K562 (cell line): ENCODE results near the gene SLC19A1. TPM values are rescaled to one million over a fixed set of nuclear protein-coding genes. Genes with fewer than 3 reads are reported as not detected.

Experiments
- ATAC-seq: fragments of 200-7000 bp; cut with Tn5 transposase; 3 replicates; pipeline ENCODE4 v1.9.1; 2020; ENCODE audit warnings: moderate library complexity
- BruUV-seq: library from RNA; stranded (reverse); fragments of 400-500 nt; replicated peaks from 2 replicates; lab custom pipeline; 2021; lab: Mats Ljungman, UMichigan
- CTCF ChIA-PET: fragments of 300-600 bp; formaldehyde crosslinking; extraction: SDS; loops from one replicate; lab custom pipeline; 2021; ENCODE audit warnings: low intra/inter-chr PET ratio; lab: Yijun Ruan, JAX
- POLR2A ChIA-PET: fragments of 300-600, 350-650 bp; sonication (Branson Sonifier 250); formaldehyde crosslinking; extraction: SDS; loops from one replicate; lab custom pipeline; 2021; ENCODE audit warnings: antibody characterized with exemption, inconsistent platforms; lab: Yijun Ruan, JAX
- DNase-seq, 4 experiments: peaks; one replicate each; pipeline versions ENCODE4 v3.0.0 to v3.0.0-alpha.2; 2011 to 2018; ENCODE audit warnings: low spot score in 3 of 4, mixed read lengths in 3 of 4; ENCODE audit errors: extremely low read depth in 1 of 4
- FAIRE-seq: peaks from 2 replicates; lab custom pipeline; 2011; peaks lifted over from hg19 to GRCh38; lab: Jason Lieb, UNC
- H2AFZ ChIP-seq: 2 replicates; pipeline ENCODE4 v1.6.0; 2011; ENCODE audit warnings: low read depth, low read length, control low read depth, inconsistent platforms
- H3K27ac ChIP-seq: fragments of 200-600 bp; 3 replicates; pipeline ENCODE4 v1.8.0; 2011; ENCODE audit warnings: low read depth, mild to moderate bottlenecking, control low read depth, inconsistent platforms, low read length, moderate library complexity, mixed read lengths; ENCODE audit errors: extremely low read depth
- H3K27me3 ChIP-seq, 2 experiments: fragments of 300-600 bp in 1 of 2; 2 replicates in 1 of 2; 3 replicates in 1 of 2; pipeline versions ENCODE4 v1.6.0 to v1.8.0; 2011; ENCODE audit warnings: inconsistent platforms in 2 of 2, low read length in 2 of 2, mild to moderate bottlenecking in 1 of 2, mixed read lengths in 1 of 2, moderate library complexity in 1 of 2; ENCODE audit not compliant: control insufficient read depth in 2 of 2, insufficient read depth in 2 of 2
- H3K36me3 ChIP-seq: fragments of 300-600 bp; 3 replicates; pipeline ENCODE4 v1.8.0; 2011; ENCODE audit warnings: mild to moderate bottlenecking, low read length, inconsistent platforms; ENCODE audit not compliant: control insufficient read depth, insufficient read depth
- H3K4me1 ChIP-seq, 2 experiments: fragments of 200-600 bp in 1 of 2; replicated peaks in 1 of 2; 2 replicates in 1 of 2; 3 replicates in 1 of 2; pipeline versions ENCODE4 v1.5.1 to v1.8.0; 2011; ENCODE audit warnings: inconsistent platforms in 2 of 2, low read length in 2 of 2, mild to moderate bottlenecking in 1 of 2, mixed read lengths in 1 of 2, moderate library complexity in 1 of 2; ENCODE audit not compliant: control insufficient read depth in 2 of 2, insufficient read depth in 2 of 2
- H3K4me2 ChIP-seq: 2 replicates; pipeline ENCODE4 v1.6.1; 2011; ENCODE audit warnings: low read length, control low read depth, inconsistent platforms, mixed read lengths; ENCODE audit not compliant: insufficient read depth
- H3K4me3 ChIP-seq: fragments of 200-600 bp; sonication (generic), shearing (Covaris generic); 2 replicates; pipeline ENCODE4 v1.5.1; 2016; ENCODE audit warnings: control low read depth, inconsistent platforms
- H3K79me2 ChIP-seq: fragments of 200-600 bp; 3 replicates; pipeline ENCODE4 v1.8.0; 2011; ENCODE audit warnings: low read length, inconsistent platforms; ENCODE audit not compliant: control insufficient read depth, insufficient read depth
- H3K9ac ChIP-seq, 2 experiments: 2 replicates each; pipeline versions ENCODE4 v1.6.0 to v1.6.1; 2011; ENCODE audit warnings: low read depth in 2 of 2, low read length in 2 of 2, control low read depth in 1 of 2, inconsistent platforms in 1 of 2, mild to moderate bottlenecking in 1 of 2, mixed read lengths in 1 of 2; ENCODE audit not compliant: insufficient read depth in 1 of 2
- H3K9me1 ChIP-seq: one replicate; pipeline ENCODE4 v1.6.0; 2011; ENCODE audit warnings: inconsistent platforms, mild to moderate bottlenecking, low read length, moderate library complexity; ENCODE audit not compliant: control insufficient read depth, insufficient read depth
- H3K9me3 ChIP-seq: replicated peaks from 2 replicates; pipeline ENCODE4 v1.5.1; 2011; ENCODE audit warnings: low read depth, low read length, inconsistent platforms; ENCODE audit not compliant: control insufficient read depth, insufficient read depth
- H4K20me1 ChIP-seq: replicated peaks from 2 replicates; pipeline ENCODE4 v1.6.1; 2011; ENCODE audit warnings: low read length, inconsistent platforms, mixed read lengths; ENCODE audit not compliant: control insufficient read depth, insufficient read depth
- L3MBTL2 ChIP-seq: fragments of 450-650 bp; IDR thresholded peaks from 2 replicates; pipeline ENCODE4 v1.6.1; 2016; ENCODE audit warnings: mild to moderate bottlenecking, moderate library complexity
- MAFF ChIP-seq: IDR thresholded peaks from 2 replicates; pipeline ENCODE4 v1.6.1; 2012; ENCODE audit warnings: low read length, improper control_type of control experiment
- POLR2G ChIP-seq: fragments of 200-400 bp; formaldehyde crosslinking; IDR thresholded peaks from 2 replicates; pipeline ENCODE4 v1.6.1; 2017; ENCODE audit warnings: low read depth, mild to moderate bottlenecking, antibody characterized with exemption, low read length, moderate library complexity
- PRDM10 ChIP-seq: fragments of 450-650 bp; IDR thresholded peaks from 2 replicates; pipeline ENCODE4 v1.6.1; 2018; ENCODE audit not compliant: partially characterized antibody
- WGBS: fragments of 100-300 bp; shearing (Covaris generic); methylation state at CpG from one replicate; pipeline ENCODE4 v1.1.6; 2016; ENCODE audit warnings: low coverage, mixed read lengths; ENCODE audit not compliant: insufficient coverage; ENCODE audit errors: missing lambda C conversion rate; 5-methylcytosine and 5-hydroxymethylcytosine counted together
- in situ Hi-C: fragments of 300-500 bp; cut with MboI; formaldehyde crosslinking; loops from 4 replicates; pipeline ENCODE4 v1.15.0; 2018; ENCODE audit warnings: inconsistent platforms, mixed read lengths
- intact Hi-C: fragments of 100-400 bp; cut with micrococcal nuclease; formaldehyde crosslinking; loops from 2 replicates; pipeline ENCODE4 v1.14.2; 2022
- polyA plus RNA-seq, 8 experiments: library from polyadenylated mRNA; depleted of rRNA in 4 of 8; stranded (reverse) in 5 of 8; unstranded in 3 of 8; fragments of >200 nt; fragmentation: Nextera tagmentation in 2 of 8; fragmentation: Illumina TruSeq in 1 of 8; extraction: Ambion mirVana in 2 of 8; extraction: Trizol in 1 of 8; gene quantifications; 2 replicates each; pipeline versions ENCODE4 v1.2.1 to v1.2.3, GENCODE V29; 2011 to 2014; ENCODE audit warnings: inconsistent platforms in 1 of 8, missing spikeins in 1 of 8
- total RNA-seq, 7 experiments: library from RNA; depleted of rRNA in 6 of 7; stranded (reverse); fragments of >200 nt in 6 of 7; fragmentation: Illumina TruSeq in 2 of 7; extraction: Trizol in 2 of 7; gene quantifications; 2 replicates each; pipeline versions ENCODE4 v1.2.1 to v1.2.3, GENCODE V29; 2011 to 2021; ENCODE audit warnings: low replicate concordance in 1 of 7

Gene SLC19A1
- total and polyA plus RNA-seq, 9 of the 15 experiments (the other 6 are each of a cell fraction or from before 2014, with no cell fraction given): 0.65 to 88.7 (median 12.0) TPM

GRCh38 chr21:45504516-45505415 lies 37.5 kb downstream of the SLC19A1 start:
- H3K9ac ChIP-seq: peak overlapping the region in 1 of 2 experiments; percentile 45; a peak in 1 of 4 replicates
- H3K9me1 ChIP-seq: no peaks in the 10 kb centered on the region
- H3K4me2 ChIP-seq: no peak overlapping the region
- H3K79me2 ChIP-seq: no peaks in the 10 kb centered on the region
- ChIA-PET POLR2A (interaction anchor here (0.6 kb wide), 1 partner anchor 17 kb away, joined by 4 read pairs; no protein-coding TSS in a partner anchor), CTCF (no interaction called here)
- DNase-seq (no peak), FAIRE-seq (no peak), ATAC-seq (no peak)
- WGBS: 53% methylated on average over 30 of the region's 41 CpGs
- no peak overlapping the region for H3K27ac ChIP-seq
- no peaks in the 10 kb centered on the region for H3K36me3 ChIP-seq
- H2AFZ ChIP-seq: no peak overlapping the region
- TF ChIP-seq MAFF (no peak), L3MBTL2 (peak; percentile 25; the same call in 1 of the 2 replicates), PRDM10 (peak; percentile 81), POLR2G (peak; percentile 58)
- BruUV-seq: no TSS peak
- no peak overlapping the region for H3K4me3 ChIP-seq
- H3K9me3 ChIP-seq: no peaks in the 10 kb centered on the region
- peaks cover 6 to 63% of the 10 kb centered on the region in 2 experiments; a peak in 4 of 5 replicates for H3K4me1 ChIP-seq
- in situ Hi-C loops (no loop called here), intact Hi-C loops (no loop called here)
- peaks cover 24% of the 10 kb centered on the region for H4K20me1 ChIP-seq
- H3K27me3 ChIP-seq: no peaks in the 10 kb centered on the region
